ENCODE data around the gene TGM2. TPM values are rescaled to one million over a fixed set of nuclear protein-coding genes. Genes with fewer than 3 reads are reported as not detected.

The TGM2 gene
- total RNA-seq, 2 experiments from 2014 or later: 0.06 to 0.27 TPM

- CTCF ChIA-PET: interaction anchor here (1.7 kb wide), 1 partner anchor 8 kb away, joined by 6 read pairs; no protein-coding TSS in a partner anchor
- no peak for DNase-seq
- no peak overlapping the region for H3K4me3 ChIP-seq (ENCODE audit: low read length)
- peaks cover 65% of the 10 kb centered on the region for H3K36me3 ChIP-seq (ENCODE audit: insufficient read depth, low read length)
- Mint-ChIP-seq H3K9me3 (no peaks in the 10 kb centered on the region), H3K36me3 (ENCODE audit: low read depth) (peaks cover 93% of the 10 kb centered on the region), H3K27me3 (no peaks in the 10 kb centered on the region), H3K4me3 (no peak overlapping the region), H3K27ac (no peak overlapping the region), H3K4me1 (ENCODE audit: low read depth) (peaks cover 20% of the 10 kb centered on the region)
- no peak for ATAC-seq (ENCODE audit: poor library complexity)
- H3K27ac ChIP-seq (ENCODE audit: low read depth in 1 of 2, low read length in 2 of 2): no peak overlapping the region
- POLR2A ChIA-PET: no interaction called here
- intact Hi-C loops (cut with DNase I, micrococcal nuclease): no loop called here
- H3K27me3 ChIP-seq (ENCODE audit: control insufficient read depth in 1 of 2, insufficient read depth in 2 of 2, low read length in 2 of 2): no peaks in the 10 kb centered on the region
- H3K9me3 ChIP-seq (ENCODE audit: control insufficient read depth in 1 of 2, insufficient read depth in 1 of 2, low read length in 2 of 2): no peaks in the 10 kb centered on the region
- TF ChIP-seq, protein P1, sequence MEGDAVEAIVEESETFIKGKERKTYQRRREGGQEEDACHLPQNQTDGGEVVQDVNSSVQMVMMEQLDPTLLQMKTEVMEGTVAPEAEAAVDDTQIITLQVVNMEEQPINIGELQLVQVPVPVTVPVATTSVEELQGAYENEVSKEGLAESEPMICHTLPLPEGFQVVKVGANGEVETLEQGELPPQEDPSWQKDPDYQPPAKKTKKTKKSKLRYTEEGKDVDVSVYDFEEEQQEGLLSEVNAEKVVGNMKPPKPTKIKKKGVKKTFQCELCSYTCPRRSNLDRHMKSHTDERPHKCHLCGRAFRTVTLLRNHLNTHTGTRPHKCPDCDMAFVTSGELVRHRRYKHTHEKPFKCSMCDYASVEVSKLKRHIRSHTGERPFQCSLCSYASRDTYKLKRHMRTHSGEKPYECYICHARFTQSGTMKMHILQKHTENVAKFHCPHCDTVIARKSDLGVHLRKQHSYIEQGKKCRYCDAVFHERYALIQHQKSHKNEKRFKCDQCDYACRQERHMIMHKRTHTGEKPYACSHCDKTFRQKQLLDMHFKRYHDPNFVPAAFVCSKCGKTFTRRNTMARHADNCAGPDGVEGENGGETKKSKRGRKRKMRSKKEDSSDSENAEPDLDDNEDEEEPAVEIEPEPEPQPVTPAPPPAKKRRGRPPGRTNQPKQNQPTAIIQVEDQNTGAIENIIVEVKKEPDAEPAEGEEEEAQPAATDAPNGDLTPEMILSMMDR (IDR thresholded peaks at IDR 0.05): no peak
- no peaks in the 10 kb centered on the region for H3K4me1 ChIP-seq (ENCODE audit: insufficient read depth, low read length)
Observed at GRCh38 chr20:38081575-38081974, 83.5 kb downstream of the TGM2 start.

GRCh38 chr20:38079353-38079752, 85.7 kb downstream of the TGM2 start:
- no peaks in the 10 kb centered on the region for H3K9me3 ChIP-seq (ENCODE audit: control insufficient read depth in 1 of 2, insufficient read depth in 1 of 2, low read length in 2 of 2)
- Mint-ChIP-seq H3K27ac (no peak overlapping the region), H3K4me3 (no peak overlapping the region), H3K9me3 (no peaks in the 10 kb centered on the region), H3K36me3 (ENCODE audit: low read depth) (peaks cover 72% of the 10 kb centered on the region), H3K27me3 (no peaks in the 10 kb centered on the region), H3K4me1 (ENCODE audit: low read depth) (peaks cover 30% of the 10 kb centered on the region)
- no peak for ATAC-seq (ENCODE audit: poor library complexity)
- H3K27me3 ChIP-seq (ENCODE audit: control insufficient read depth in 1 of 2, insufficient read depth in 2 of 2, low read length in 2 of 2): no peaks in the 10 kb centered on the region
- DNase-seq: no peak
- intact Hi-C loops (cut with DNase I, micrococcal nuclease): no loop called here
- H3K27ac ChIP-seq (ENCODE audit: low read depth in 1 of 2, low read length in 2 of 2): no peak overlapping the region
- ChIA-PET POLR2A (no interaction called here), CTCF (no interaction called here)
- no peaks in the 10 kb centered on the region for H3K4me1 ChIP-seq (ENCODE audit: insufficient read depth, low read length)
- no peak overlapping the region for H3K4me3 ChIP-seq (ENCODE audit: low read length)
- H3K36me3 ChIP-seq (ENCODE audit: insufficient read depth, low read length): peaks cover 49% of the 10 kb centered on the region
- TF ChIP-seq, protein P1 (IDR thresholded peaks at IDR 0.05): no peak

- Histone ChIP-seq H3K27ac (ENCODE audit: low read depth in 1 of 2, low read length in 2 of 2) (no peak overlapping the region), H3K9me3 (ENCODE audit: control insufficient read depth in 1 of 2, insufficient read depth in 1 of 2, low read length in 2 of 2) (no peaks in the 10 kb centered on the region), H3K27me3 (ENCODE audit: control insufficient read depth in 1 of 2, insufficient read depth in 2 of 2, low read length in 2 of 2) (no peaks in the 10 kb centered on the region), H3K4me3 (ENCODE audit: low read length) (no peak overlapping the region), H3K36me3 (ENCODE audit: insufficient read depth, low read length) (peaks cover 44% of the 10 kb centered on the region), H3K4me1 (ENCODE audit: insufficient read depth, low read length) (peaks cover 3% of the 10 kb centered on the region)
- H3K9me3 Mint-ChIP-seq: no peaks in the 10 kb centered on the region
- no peaks in the 10 kb centered on the region for H3K27me3 Mint-ChIP-seq
- ATAC-seq (ENCODE audit: poor library complexity) (no peak), DNase-seq (no peak)
- CTCF ChIA-PET: interaction anchor here (2.2 kb wide), 1 partner anchor 20 kb away, joined by 4 read pairs; no protein-coding TSS in a partner anchor
- intact Hi-C loops (cut with DNase I, micrococcal nuclease): no loop called here
- peaks cover 39% of the 10 kb centered on the region for H3K4me1 Mint-ChIP-seq (ENCODE audit: low read depth)
- no peak overlapping the region for H3K27ac Mint-ChIP-seq
- TF ChIP-seq, protein P1 (IDR thresholded peaks at IDR 0.05): no peak
- H3K4me3 Mint-ChIP-seq: no peak overlapping the region
- POLR2A ChIA-PET: no interaction called here
- H3K36me3 Mint-ChIP-seq (ENCODE audit: low read depth): peaks cover 61% of the 10 kb centered on the region
Observed at GRCh38 chr20:38078084-38078483, 87.0 kb downstream of the TGM2 start.

Other genes with a start within 250 kb of the TGM2 start
- gene TTI1, start 131.8 kb downstream of the TGM2 start, total RNA-seq: 10 to 100 TPM; 10.6 to 11.4 TPM
- gene RPRD1B, start 131.5 kb downstream of the TGM2 start, total RNA-seq: 10 to 100 TPM; 54.8 to 55.7 TPM
- not detected for gene KIAA1755, start 95.5 kb upstream of the TGM2 start, total RNA-seq
- gene BPI, start 138.9 kb upstream of the TGM2 start, total RNA-seq: under 1 TPM in 1 of 2 experiments, not detected in 1; 0.14 TPM
- gene LBP, start 181.2 kb upstream of the TGM2 start, total RNA-seq: not detected

All from CD4-positive, alpha-beta T cell (primary cell).